SK-N-SH (cell line): Measurements from ENCODE around the gene PARD3B. TPM values are rescaled to one million over a fixed set of nuclear protein-coding genes. Genes with fewer than 3 reads are reported as not detected.

Experiments
- CTCF ChIA-PET: fragments of 300-600, 350-600 bp; formaldehyde crosslinking; extraction: SDS; loops from one replicate; lab custom pipeline; 2021; lab: Yijun Ruan, JAX
- POLR2A ChIA-PET: fragments of 350-600 bp; sonication (Branson Sonifier 250); formaldehyde crosslinking; extraction: SDS; loops from one replicate; lab custom pipeline; 2020; ENCODE audit warnings: antibody characterized with exemption, inconsistent platforms; lab: Yijun Ruan, JAX
- DNase-seq: peaks from one replicate; pipeline ENCODE4 v3.0.0; 2012
- H2AFZ ChIP-seq: fragments of 200-600 bp; sonication (generic); 2 replicates; pipeline ENCODE4 v1.8.1; 2016; ENCODE audit warnings: antibody characterized with exemption, mild to moderate bottlenecking, low read depth
- H3F3A ChIP-seq: fragments of 200-600 bp; sonication (generic); replicated peaks from 2 replicates; pipeline ENCODE3; 2016; ENCODE audit warnings: antibody characterized with exemption, mild to moderate bottlenecking; ENCODE audit not compliant: insufficient read depth
- H3K27ac ChIP-seq, 2 experiments: fragments of 200-500 bp in 1 of 2; fragments of 200-600 bp in 1 of 2; sonication (Bioruptor generic) in 1 of 2; sonication (generic), shearing (Covaris generic) in 1 of 2; 2 replicates each; pipeline versions ENCODE4 v1.5.1 to v1.6.1; 2014 to 2016; ENCODE audit warnings: low read depth in 2 of 2, inconsistent platforms in 1 of 2, low read length in 1 of 2, mild to moderate bottlenecking in 1 of 2, mixed read lengths in 1 of 2
- H3K27me3 ChIP-seq: fragments of 200-600 bp; sonication (generic), shearing (Covaris generic); 2 replicates; pipeline ENCODE4 v1.6.1; 2016; ENCODE audit warnings: mixed run types; ENCODE audit not compliant: insufficient read depth
- H3K36me3 ChIP-seq, 2 experiments: fragments of 200-500 bp in 1 of 2; fragments of 200-600 bp in 1 of 2; sonication (Bioruptor generic) in 1 of 2; sonication (generic) in 1 of 2; replicated peaks in 1 of 2; 2 replicates each; pipeline versions ENCODE3 to v1.5.1; 2014 to 2016; ENCODE audit warnings: low read length in 1 of 2, mild to moderate bottlenecking in 1 of 2; ENCODE audit not compliant: insufficient read depth in 2 of 2, control insufficient read depth in 1 of 2
- H3K4me1 ChIP-seq, 2 experiments: fragments of 200-500 bp in 1 of 2; fragments of 200-600 bp in 1 of 2; sonication (Bioruptor generic) in 1 of 2; sonication (generic), shearing (Covaris generic) in 1 of 2; 2 replicates each; pipeline versions ENCODE4 v1.5.1 to v1.6.1; 2014 to 2016; ENCODE audit warnings: low read depth in 1 of 2, low read length in 1 of 2, mixed run types in 1 of 2; ENCODE audit not compliant: insufficient read depth in 2 of 2, control insufficient read depth in 1 of 2
- H3K4me2 ChIP-seq: fragments of 200-600 bp; sonication (generic), shearing (Covaris generic); 2 replicates; pipeline ENCODE4 v1.6.1; 2017; ENCODE audit warnings: mixed run types
- H3K4me3 ChIP-seq, 2 experiments: fragments of 200-500 bp in 1 of 2; fragments of 200-600 bp in 1 of 2; sonication (Bioruptor generic) in 1 of 2; sonication (generic), shearing (Covaris generic) in 1 of 2; 2 replicates each; pipeline versions ENCODE4 v1.5.1 to v1.8.1; 2014 to 2016; ENCODE audit warnings: low read depth in 2 of 2, inconsistent platforms in 1 of 2, low read length in 1 of 2, mild to moderate bottlenecking in 1 of 2, mixed read lengths in 1 of 2, moderate library complexity in 1 of 2
- H3K79me2 ChIP-seq: fragments of 200-600 bp; sonication (generic); 2 replicates; pipeline ENCODE4 v1.8.1; 2017; ENCODE audit warnings: mild to moderate bottlenecking; ENCODE audit not compliant: insufficient read depth
- H3K9ac ChIP-seq: fragments of 200-600 bp; sonication (generic); 2 replicates; pipeline ENCODE4 v1.6.1; 2017; ENCODE audit warnings: mixed run types
- H3K9me2 ChIP-seq: fragments of 200-600 bp; sonication (generic); 2 replicates; pipeline ENCODE4 v1.6.1; 2017; ENCODE audit warnings: mixed run types
- H3K9me3 ChIP-seq: fragments of 200-600 bp; sonication (generic); 2 replicates; pipeline ENCODE4 v1.6.1; 2017; ENCODE audit warnings: mixed run types, mild to moderate bottlenecking, moderate library complexity
- H4K20me1 ChIP-seq: fragments of 200-600 bp; sonication (generic); 2 replicates; pipeline ENCODE4 v1.6.1; 2017; ENCODE audit warnings: mild to moderate bottlenecking, mixed run types; ENCODE audit not compliant: insufficient read depth
- CHD2 ChIP-seq: fragments of 150-350 bp; IDR thresholded peaks from 2 replicates; pipeline ENCODE4 v1.6.1; 2018; ENCODE audit warnings: low read length; ENCODE audit not compliant: partially characterized antibody
- CTCF ChIP-seq: fragments of 200-600 bp; sonication (generic); IDR thresholded peaks from 2 replicates; pipeline ENCODE4 v1.6.1; 2017; ENCODE audit warnings: antibody characterized with exemption, mild to moderate bottlenecking, moderate library complexity
- EZH2phosphoT487 ChIP-seq: fragments of 200-600 bp; sonication (generic); IDR thresholded peaks from 2 replicates; pipeline ENCODE4 v1.6.1; 2017; ENCODE audit warnings: low read depth, mixed run types, mild to moderate bottlenecking, antibody characterized with exemption, moderate library complexity, borderline replicate concordance
- FOSL2 ChIP-seq: IDR thresholded peaks from 2 replicates; pipeline ENCODE4 v1.4.0; 2012; ENCODE audit warnings: low read depth, mild to moderate bottlenecking, moderate library complexity, borderline replicate concordance
- FOXJ3 ChIP-seq: sonication (generic); formaldehyde crosslinking; IDR thresholded peaks from 2 replicates; pipeline ENCODE4 v1.5.1; 2020; ENCODE audit warnings: mild to moderate bottlenecking, missing genetic modification reagents
- FOXM1 ChIP-seq: IDR thresholded peaks from 2 replicates; pipeline ENCODE4 v1.4.0; 2012; ENCODE audit warnings: low read depth, mild to moderate bottlenecking
- GABPA ChIP-seq: IDR thresholded peaks from 2 replicates; pipeline ENCODE4 v1.4.0; 2012; ENCODE audit warnings: low read depth, mild to moderate bottlenecking
- IRF3 ChIP-seq: fragments of 150-350 bp; IDR thresholded peaks from 2 replicates; pipeline ENCODE4 v1.6.1; 2016; ENCODE audit warnings: mild to moderate bottlenecking, low read depth, low read length
- JUND ChIP-seq: IDR thresholded peaks from 2 replicates; pipeline ENCODE4 v1.4.0; 2012
- MAX ChIP-seq: IDR thresholded peaks from 2 replicates; pipeline ENCODE4 v1.4.0; 2012; ENCODE audit warnings: low read depth
- MXI1 ChIP-seq: IDR thresholded peaks from 2 replicates; pipeline ENCODE4 v1.6.1; 2012; ENCODE audit warnings: mild to moderate bottlenecking, low read depth, low read length, improper control_type of control experiment
- NRF1 ChIP-seq: IDR thresholded peaks from 2 replicates; pipeline ENCODE4 v1.6.1; 2012; ENCODE audit warnings: low read depth, mild to moderate bottlenecking, low read length
- RCOR1 ChIP-seq: fragments of 150-350 bp; IDR thresholded peaks from 2 replicates; pipeline ENCODE4 v1.6.1; 2017; ENCODE audit warnings: antibody characterized with exemption, low read length
- RFX5 ChIP-seq: IDR thresholded peaks from 2 replicates; pipeline ENCODE4 v1.6.1; 2012; ENCODE audit warnings: mild to moderate bottlenecking, improper control_type of control experiment, low read length
- RXRA ChIP-seq: IDR thresholded peaks from 2 replicates; pipeline ENCODE4 v1.4.0; 2012; ENCODE audit warnings: low read depth, mild to moderate bottlenecking, borderline replicate concordance
- SIN3A ChIP-seq: IDR thresholded peaks from 2 replicates; pipeline ENCODE4 v1.6.1; 2012; ENCODE audit warnings: low read depth, mild to moderate bottlenecking, low read length, moderate library complexity, borderline replicate concordance
- SMC3 ChIP-seq: IDR thresholded peaks from 2 replicates; pipeline ENCODE4 v1.6.1; 2012; ENCODE audit warnings: low read depth, low read length, improper control_type of control experiment
- TAF1 ChIP-seq: IDR thresholded peaks from 2 replicates; pipeline ENCODE4 v1.6.1; 2012; ENCODE audit warnings: low read depth, mild to moderate bottlenecking, low read length, moderate library complexity, borderline replicate concordance
- TEAD4 ChIP-seq: IDR thresholded peaks from 2 replicates; pipeline ENCODE4 v1.4.0; 2012; ENCODE audit warnings: mild to moderate bottlenecking, borderline replicate concordance; ENCODE audit not compliant: insufficient read depth
- USF1 ChIP-seq: IDR thresholded peaks from 2 replicates; pipeline ENCODE4 v1.4.0; 2012; ENCODE audit warnings: low read depth, borderline replicate concordance
- YY1 ChIP-seq: IDR thresholded peaks from 2 replicates; pipeline ENCODE4 v1.4.0; 2012; ENCODE audit warnings: low read depth, mild to moderate bottlenecking
- ZBTB33 ChIP-seq: IDR thresholded peaks from 2 replicates; pipeline ENCODE4 v1.4.0; 2012; ENCODE audit warnings: low read depth, borderline replicate concordance
- WGBS: methylation state at CpG from one replicate; pipeline ENCODE4 v1.1.6; 2017; ENCODE audit warnings: low lambda C conversion rate; 5-methylcytosine and 5-hydroxymethylcytosine counted together
- polyA plus RNA-seq, 3 experiments: library from polyadenylated mRNA; depleted of rRNA; stranded (reverse); fragments of >200 nt; gene quantifications; 2 replicates each; pipeline ENCODE4 v1.2.3, GENCODE V29; 2012

Gene PARD3B
- polyA plus RNA-seq, 1 of the 3 experiments (the other 2 are of a cell fraction): 0.87 TPM

GRCh38 chr2:204933735-204934374, 388.6 kb downstream of the PARD3B start (continued):
- TF ChIP-seq ZBTB33 (no peak), MXI1 (peak; percentile 46; the same call in 1 of the 2 replicates), EZH2phosphoT487 (no peak), SMC3 (no peak), NRF1 (no peak), FOXJ3 (CRISPR knock-in tag) (peak; percentile 64; the same call in 1 of the 2 replicates), IRF3 (no peak), MAX (no peak), TAF1 (no peak), FOSL2 (no peak), CHD2 (peak; percentile 41), RFX5 (no peak), RCOR1 (peak; percentile 63; the same call in 1 of the 2 replicates)

- Histone ChIP-seq H3F3A (no peaks in the 10 kb centered on the region), H3K9me3 (no peaks in the 10 kb centered on the region), H3K9me2 (no peaks in the 10 kb centered on the region), H3K27ac (no peak overlapping the region), H3K36me3 (no peaks in the 10 kb centered on the region), H3K4me1 (0 out of 4 replicates have a peak, but pooled peaks cover 0 to under 1% of the 10 kb centered on the region in 2 experiments), H3K4me3 (no peak overlapping the region), H2AFZ (no peak overlapping the region), H3K4me2 (no peak overlapping the region), H4K20me1 (no peaks in the 10 kb centered on the region), H3K27me3 (no peaks in the 10 kb centered on the region), H3K79me2 (no peaks in the 10 kb centered on the region), H3K9ac (no peak overlapping the region)
- POLR2A ChIA-PET: no interaction called here
- CTCF ChIA-PET: no interaction called here
- 42% methylated on average over 2 of the region's 3 CpGs for WGBS
- DNase-seq: no peak
- TF ChIP-seq CHD2 (no peak), EZH2phosphoT487 (no peak), SMC3 (no peak), RXRA (no peak), GABPA (no peak), YY1 (no peak), SIN3A (no peak), TEAD4 (no peak), MAX (no peak), JUND (no peak), USF1 (no peak), CTCF (no peak), FOXM1 (no peak), FOSL2 (no peak), IRF3 (no peak)
Measured at GRCh38 chr2:204944927-204945326, 399.7 kb downstream of the PARD3B start.
